Fibroblast of skin of right biceps (primary cell): ENCODE measurements around the gene DGKA.
"Not testable (repeated sequence)": the region's sequence is repeated elsewhere in the genome, so short reads cannot be mapped to it uniquely, and the experiment has no call there.

Experiments
- DNase-seq: peaks from one replicate; pipeline ENCODE4 v3.0.0-alpha.2; 2013

The DGKA gene

DNA sequence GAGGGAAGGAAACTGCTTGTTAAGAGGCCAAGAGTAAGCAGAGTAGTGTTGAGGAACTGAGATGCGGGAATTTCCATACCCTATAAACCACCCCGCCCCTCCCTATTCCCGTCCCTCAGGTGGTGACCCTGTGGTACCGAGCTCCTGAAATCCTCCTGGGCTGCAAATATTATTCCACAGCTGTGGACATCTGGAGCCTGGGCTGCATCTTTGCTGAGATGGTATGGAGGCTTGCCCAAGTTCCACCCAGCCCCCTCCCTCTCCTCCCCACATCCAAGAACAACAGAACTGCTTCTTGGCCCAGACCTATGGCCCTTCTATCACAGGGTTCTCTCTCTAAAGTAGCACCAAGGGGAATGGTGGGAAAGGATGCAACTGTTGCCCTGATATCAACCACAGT is 38.4 kb downstream of the DGKA start:
- no peak for DNase-seq

DNA sequence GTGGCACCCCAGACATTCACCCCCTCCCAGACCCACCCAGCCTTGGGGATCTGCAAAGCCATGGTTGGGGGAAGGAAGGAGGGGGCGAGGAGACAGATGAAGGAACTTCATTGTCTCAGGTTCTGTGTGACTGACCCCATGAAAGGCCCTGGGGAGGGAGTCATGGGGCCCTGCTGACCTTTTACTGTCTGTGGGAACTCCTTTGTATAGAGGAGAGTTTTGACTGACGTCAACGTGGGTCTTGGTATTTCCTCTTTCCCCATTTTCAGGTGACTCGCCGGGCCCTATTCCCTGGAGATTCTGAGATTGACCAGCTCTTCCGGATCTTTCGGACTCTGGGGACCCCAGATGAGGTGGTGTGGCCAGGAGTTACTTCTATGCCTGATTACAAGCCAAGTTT is 39.8 kb downstream of the DGKA start:
- DNase-seq, result peak; percentile 49

DNA sequence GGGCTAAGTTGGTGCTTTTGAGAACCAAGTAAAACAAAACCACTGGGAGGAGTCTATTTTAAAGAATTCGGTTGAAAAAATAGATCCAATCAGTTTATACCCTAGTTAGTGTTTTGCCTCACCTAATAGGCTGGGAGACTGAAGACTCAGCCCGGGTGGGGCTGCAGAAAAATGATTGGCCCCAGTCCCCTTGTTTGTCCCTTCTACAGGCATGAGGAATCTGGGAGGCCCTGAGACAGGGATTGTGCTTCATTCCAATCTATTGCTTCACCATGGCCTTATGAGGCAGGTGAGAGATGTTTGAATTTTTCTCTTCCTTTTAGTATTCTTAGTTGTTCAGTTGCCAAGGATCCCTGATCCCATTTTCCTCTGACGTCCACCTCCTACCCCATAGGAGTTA is 41.1 kb downstream of the DGKA start:
- peak; percentile 75 for DNase-seq

DNA sequence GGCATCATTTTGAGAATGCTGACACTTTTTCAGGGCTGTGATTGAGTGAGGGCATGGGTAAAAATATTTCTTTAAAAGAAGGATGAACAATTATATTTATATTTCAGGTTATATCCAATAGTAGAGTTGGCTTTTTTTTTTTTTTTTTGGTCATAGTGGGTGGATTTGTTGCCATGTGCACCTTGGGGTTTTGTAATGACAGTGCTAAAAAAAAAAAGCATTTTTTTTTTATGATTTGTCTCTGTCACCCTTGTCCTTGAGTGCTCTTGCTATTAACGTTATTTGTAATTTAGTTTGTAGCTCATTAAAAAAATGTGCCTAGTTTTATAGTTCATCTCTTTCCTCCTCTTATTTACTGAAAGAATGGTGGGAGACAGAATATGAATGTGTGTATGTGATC is 41.5 kb downstream of the DGKA start:
- DNase-seq, result no peak

DNA sequence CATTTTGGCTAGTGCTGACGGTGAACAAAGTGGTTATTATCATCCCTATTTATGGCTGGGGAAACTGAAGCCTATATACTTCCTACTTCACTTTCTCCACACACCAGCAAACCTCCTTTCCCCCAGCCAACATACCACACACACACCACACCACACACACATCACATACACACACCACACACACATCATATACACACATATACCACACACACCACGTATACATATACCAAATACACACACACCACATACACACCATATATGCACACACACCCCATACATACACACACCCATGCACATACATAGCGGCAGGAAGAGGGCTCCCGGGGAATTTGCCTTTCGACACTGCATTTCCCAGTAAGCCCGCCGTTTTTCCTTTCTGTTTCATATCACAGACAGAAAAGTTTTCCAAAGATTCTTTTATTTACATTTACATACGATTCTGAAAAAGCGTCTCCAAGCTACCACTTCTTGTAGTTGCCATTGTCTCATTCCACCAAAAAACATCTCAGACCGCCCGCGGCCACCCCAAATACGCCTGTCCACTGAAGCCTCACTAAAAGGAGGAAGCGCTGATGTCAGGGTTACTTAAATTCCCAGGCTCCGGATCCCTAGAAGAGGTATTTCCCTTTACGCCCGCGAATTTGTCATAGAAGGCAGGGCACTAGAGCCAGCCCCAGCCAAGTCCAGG is 42.1 kb downstream of the DGKA start:
- peak; percentile 31 for DNase-seq

DNA sequence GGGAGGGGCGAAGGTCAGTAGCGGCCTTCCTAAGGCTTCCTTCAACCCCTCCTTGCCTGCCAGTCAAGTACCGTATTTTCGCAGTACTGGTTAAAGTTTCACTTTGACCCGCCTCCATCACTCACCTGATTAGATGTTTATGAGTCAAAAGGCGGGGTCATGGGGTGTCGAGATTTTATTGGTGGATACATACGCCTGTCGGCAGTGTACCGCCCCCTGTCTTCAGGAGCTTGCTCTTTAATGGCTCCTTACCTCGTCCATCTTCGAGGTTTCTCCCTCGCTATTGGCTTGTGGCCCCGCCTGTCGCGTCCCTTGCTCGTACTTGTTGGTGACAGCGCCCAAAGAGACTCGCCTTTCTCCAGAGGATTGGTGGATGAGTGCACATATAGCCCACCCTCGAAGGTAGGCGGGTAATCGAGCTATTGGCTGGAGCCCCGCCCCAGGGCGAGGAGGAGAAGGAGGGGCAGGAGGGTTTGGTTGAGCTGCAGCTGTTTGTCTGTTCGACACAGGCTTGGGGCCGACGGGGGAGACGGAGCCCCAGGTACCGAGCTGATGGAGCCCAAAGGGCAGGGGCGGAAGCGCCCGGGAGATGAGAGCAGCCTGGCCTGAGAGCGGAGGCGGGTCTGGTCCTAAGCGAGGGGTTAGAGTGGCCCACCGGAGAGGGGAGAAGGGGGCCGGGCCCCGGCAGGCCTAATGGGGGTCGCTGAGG is 42.8 kb downstream of the DGKA start, which contains the start of gene RAB5B:
Gene RAB5B, plus strand, starts transcription at position 480 of the 709 bp plus-strand sequence. CDS start 12,883 bp downstream, outside the sequence.
- peak; percentile 100 for DNase-seq

DNA sequence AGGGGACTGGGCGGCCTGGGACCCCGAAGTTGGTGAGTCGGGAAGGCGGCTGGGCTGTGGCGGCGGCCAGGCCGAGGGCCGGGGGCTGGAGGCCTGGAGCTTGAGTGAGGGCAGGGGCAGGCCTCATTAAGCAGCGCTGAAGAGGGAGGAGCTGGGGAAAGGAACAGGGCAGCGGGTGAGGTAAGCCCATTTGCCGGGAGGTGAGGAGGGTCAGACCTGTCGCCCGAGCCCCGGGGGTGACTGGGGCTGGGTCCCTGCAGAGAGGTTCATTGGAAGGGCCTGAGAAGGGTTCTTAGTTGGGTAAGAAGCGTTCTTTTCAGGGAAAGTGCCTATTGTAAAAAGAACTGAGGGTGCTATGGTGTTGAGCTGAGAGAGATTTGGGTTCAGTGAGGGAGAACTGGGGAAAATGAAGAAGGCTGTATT is 43.4 kb downstream of the DGKA start:
- DNase-seq, result peak; percentile 23

DNA sequence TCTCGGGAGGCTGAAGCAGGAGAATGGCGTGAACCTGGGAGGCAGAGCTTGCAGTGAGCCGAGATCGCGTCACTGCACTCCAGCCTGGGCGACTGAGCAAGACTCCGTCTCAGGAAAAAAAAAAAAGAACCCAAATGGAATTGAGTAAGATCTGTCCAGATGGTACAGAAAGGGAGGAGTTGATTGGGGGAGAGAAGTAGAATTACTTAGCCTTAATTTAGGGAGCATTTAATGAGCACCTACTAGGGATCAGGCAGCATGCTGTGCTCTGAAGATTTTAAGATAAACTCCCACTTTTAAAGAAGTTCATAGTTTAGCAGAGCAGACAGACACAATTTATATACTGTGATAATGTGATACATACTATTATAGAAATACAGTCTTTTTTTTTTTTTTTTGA is 47.4 kb downstream of the DGKA start:
- DNase-seq, result no peak

DNA sequence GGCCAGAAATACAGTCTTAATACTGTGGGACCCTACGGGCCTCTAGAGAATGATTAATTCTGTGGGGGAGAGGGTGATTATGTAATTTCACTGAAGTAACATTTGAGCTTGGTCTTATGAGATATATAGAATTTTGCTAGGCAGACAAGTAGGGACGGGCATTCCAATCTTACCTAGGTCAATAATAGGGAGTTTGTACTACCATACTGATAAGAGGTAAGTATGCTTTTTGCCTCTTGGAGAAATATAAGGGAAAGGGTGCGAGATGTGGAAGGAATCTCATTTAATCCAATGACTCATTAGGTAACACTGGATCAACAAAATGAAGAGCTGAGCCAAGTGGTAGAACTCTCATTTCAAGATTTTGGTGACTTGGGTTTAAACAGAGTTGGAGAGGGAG is 48.1 kb downstream of the DGKA start:
- DNase-seq, result no peak

DNA sequence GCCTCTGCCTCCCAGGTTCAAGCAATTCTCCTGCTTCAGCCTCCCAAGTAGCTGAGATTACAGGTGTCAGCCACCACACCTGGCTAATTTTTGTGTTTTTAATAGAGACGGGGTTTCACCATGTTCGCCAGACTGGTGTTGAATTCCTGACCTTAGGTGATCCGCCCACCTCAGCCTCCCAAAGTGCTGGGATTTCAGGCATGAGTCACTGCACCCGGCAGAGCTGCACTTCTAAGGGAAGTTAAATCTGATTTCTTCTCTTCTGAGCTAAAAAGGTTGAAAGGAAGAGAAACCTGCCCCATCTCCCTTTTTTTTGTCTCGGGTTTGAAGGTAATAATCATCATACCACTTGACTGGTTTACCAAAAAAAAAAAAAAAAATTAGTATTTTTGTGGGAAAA is 50.9 kb downstream of the DGKA start:
- not testable (repeated sequence) for DNase-seq

DNA sequence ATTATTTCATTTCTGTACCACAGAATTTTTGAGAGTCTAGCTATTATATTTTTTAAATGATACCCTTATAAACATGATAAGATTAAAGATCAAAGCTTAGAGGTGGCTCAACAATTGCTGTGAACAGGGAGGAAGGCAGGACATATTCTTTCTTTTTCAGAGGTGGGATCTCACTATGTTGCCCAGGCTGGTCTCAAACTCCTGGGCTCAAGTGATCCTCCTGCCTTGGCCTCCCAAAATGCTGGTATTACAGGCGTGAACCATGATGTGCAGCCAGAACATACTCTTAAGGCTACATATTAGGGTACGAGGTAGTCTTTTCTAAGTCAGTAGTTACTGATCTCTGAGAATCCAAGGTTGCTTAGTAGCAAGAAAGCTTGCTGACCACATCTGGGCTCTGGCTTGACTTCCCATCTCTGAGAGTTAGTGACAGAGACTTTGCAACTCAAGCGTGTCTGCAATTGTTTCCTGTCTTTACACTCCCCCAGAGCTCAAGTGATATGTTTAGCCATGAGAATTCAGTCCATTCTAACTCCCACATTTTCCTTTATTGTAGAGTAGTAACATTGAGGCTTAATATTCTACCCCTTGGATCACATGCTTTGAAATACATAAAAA is 51.5 kb downstream of the DGKA start:
- no peak for DNase-seq

DNA sequence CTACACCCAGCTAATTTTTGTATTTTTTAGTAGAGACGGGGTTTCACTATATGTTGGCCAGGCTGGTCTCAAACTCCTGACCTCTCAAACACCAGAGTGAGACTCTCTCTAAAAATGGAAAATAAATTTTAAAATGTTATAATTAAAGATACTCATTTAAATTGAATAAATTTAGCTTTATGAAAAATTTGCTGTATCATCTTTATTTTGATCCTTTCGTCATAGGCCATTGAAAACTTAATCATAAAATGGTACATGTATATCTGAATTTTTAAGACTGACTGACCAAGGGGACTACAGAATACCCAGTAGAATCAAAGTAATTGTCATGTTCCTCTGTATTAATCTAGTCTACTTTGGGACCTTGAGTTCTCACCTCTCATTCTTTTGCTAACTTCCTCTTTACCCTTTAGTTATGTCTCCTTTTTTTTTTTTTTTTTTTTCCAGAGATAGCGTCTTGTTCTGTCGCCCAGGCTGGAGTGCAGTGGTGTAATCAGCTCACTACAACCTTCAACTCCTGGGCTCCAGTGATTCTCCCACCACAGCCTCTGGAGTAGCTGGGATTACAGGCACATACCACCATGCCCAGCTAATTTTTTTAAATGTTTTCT is 52.4 kb downstream of the DGKA start:
- DNase-seq, result no peak

DNA sequence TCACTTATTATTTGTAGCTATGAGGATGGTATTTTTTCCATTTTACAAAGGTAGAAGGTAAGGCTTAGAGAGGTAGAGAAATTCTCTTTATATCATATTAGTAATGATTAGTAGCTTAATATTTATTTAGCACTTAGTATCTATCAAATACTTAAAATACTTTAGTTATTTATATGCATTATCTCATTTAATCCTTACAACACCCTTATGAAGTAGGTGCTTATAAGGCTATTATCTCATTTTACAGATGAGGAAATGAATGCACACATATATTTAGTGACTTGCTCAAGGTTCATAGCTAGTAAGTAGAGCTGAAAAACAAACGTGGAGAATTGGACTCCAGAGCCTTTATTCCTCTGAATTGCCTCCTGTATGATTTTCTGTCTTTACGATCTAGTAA is 53.9 kb downstream of the DGKA start:
- DNase-seq, result no peak

DNA sequence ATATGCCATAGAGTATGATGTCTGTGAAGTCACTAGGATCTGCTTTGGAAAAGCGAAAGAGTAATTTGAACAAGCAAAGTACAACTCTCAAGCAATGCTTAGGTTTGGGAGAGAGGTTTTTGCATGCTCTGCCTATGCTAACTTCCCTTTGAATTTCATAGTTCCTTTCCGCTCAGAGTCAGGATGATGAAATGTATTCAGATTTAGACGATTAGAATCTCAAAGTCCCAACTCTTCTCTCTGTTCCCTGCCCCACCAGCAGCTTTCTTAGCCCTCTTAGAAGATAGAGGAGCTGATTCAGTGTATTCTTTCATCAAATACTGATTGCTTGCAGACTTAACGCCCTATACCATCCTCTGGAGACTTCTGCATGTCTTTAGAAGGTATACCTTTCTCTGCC is 54.4 kb downstream of the DGKA start:
- no peak for DNase-seq

DNA sequence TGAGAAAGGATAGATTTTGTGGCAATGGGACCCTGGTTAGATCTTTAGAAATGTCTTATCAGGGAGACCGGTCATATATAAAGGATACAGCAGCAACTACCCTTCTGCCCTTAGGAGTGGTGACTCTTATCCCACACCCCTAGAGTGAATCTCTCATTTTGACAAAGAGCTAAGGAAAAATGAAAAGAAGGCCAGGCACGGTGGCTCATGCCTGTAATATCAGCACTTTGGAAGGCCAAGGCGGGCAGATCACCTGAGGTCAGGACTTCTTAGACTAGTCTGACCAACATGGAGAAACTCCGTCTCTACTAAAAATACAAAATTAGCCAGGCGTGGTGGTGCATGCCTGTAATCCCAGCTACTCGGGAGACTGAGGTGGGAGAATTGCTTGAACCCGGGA is 55.0 kb downstream of the DGKA start:
- DNase-seq, result not testable (repeated sequence)

DNA sequence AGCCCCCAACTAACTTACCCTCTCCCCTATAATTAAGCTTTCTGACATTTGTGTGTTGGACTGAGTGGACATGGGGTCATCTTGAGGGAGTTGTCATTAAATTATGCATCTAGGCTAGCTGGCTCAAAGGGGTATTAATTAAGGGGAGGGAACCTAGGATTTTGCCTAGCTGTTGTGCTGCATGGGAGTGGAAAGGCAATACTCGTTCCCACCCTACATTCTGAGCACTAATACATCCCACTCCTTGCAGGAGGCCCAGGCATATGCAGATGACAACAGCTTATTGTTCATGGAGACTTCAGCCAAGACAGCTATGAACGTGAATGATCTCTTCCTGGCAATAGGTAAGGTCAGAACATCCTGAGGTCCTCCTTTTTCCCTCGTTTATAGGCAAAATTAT is 60.1 kb downstream of the DGKA start:
- DNase-seq, result no peak

DNA sequence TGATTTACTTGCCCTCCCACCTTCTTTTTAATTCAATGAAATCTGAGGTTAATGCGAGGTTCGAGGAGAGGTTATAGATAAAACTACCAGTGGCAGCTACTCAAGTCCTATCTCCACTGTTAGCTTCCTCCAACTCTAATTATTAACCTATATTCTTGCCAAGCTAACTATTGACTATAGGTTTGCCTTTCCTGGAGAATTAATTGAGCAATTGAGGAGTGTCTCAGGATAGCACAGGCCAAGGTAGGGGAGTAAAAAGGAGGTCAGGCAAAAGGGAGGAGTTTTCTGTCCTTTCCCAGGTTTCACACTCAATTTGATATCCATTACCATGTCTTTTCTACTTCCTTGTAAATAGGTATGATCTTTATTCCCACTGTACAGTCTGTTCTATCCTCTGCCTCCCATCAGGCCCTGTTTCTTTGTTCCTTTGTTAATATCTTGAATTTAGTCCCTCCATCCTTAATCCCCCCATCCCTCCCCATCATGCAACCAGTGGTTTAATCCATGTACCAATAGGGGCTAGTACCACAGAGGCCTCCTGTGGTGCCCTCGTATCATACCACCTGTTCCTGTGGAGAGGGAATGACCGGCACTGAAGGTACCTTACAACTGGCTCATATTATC is 62.4 kb downstream of the DGKA start:
- DNase-seq, result no peak

DNA sequence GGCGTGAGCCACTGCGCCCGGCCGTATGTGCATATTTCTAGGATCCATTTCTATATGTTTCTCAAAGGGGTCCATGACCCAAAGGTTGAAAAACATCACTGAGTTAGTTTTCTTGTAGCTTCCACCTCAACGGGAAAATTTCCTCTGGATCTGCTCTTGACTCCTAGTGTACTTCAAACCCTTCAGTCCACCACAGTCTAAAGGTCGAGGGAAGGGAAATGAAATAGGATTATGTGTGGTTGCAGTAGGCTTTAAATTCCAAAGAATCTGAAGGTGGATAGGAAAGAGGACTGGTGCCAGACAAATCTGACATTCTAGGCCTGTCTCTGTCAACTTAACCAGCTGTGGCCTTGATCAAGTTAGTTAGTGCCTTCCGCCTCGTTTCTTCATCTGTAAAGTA is 64.4 kb downstream of the DGKA start:
- no peak for DNase-seq

DNA sequence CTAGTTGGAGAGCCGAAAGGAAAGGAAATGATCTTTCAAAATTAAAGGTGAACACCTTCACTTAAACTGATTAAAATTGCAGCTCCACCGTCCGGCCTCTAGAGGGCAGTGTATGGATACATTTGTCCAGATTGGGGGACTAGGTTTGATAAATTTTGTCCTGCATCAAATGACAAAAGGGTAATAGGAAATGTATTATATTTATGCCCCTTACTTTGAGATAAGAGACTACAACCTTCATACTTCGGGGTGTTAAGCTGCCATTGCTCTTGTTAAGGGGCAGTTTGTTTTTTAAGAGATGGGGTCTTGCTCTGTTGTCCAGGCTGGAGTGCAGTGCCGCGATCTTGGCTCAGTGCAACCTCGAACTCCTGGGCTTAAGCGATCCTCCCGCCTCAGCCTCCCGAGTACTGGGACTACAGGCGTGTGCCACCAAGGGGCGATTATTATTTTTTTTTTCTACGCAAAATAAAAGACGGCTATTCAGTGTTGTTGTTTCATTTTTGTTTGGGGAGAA is 65.3 kb downstream of the DGKA start:
- peak; percentile 63 for DNase-seq

DNA sequence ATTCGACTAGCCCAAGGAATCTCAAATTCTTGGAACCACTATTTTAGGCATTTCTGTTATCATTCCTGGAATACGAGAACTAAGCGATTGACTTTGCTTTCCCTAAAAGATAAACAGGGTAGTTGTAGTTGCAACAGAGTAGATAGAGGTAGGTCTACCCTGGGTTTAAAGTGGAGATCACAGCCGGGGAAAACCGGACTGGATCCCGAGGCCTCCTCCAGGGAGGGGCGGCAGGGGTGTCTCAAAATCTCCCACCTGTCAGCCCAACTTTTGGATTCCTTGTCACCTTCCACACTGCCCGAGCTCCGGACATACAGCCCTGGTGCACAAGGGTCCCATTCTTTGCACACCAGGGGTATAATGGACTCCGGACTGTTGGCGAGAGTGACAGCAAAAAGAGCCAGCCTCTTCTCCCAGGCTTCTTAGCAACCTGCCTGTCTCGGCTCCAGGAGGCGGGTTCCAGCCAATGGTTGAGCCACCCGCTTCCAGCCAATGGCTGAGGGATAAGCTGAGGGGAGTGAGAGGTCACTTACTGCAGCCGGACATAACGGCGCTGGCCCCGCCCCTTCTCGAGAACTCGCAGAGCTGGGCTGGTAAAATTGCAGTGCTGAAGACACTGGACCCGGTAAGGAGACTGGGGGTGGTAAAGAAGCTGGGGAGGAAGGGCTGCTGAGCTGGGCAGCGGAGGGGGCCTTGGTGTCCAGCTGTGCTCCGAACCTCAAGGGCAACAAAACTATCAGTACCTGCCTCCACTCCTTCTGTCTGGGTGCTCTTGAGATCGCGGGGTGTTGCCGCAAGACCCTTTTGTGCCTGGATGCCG is 66.0 kb downstream of the DGKA start, which contains the start of gene SUOX:
Gene SUOX, plus strand, starts transcription at position 562 of the 820 bp plus-strand sequence. CDS start 4,946 bp downstream, outside the sequence.
- peak; percentile 92 for DNase-seq

DNA sequence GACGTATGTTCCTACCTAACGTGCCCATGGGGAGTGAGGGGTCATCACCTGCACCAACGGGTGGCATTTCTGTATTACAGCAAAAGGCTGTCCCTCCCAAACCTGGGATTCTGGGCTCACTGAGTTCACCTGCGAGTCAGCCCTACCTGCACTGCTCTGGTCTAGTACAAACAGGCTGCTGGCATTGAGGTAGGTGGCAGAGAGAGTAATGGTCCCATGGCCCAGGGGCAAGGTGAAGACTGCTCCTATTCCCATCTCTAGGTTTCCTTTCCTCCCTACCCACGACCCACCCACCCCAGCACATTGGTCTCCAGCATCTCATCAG is 66.5 kb downstream of the DGKA start:
- DNase-seq, result no peak

DNA sequence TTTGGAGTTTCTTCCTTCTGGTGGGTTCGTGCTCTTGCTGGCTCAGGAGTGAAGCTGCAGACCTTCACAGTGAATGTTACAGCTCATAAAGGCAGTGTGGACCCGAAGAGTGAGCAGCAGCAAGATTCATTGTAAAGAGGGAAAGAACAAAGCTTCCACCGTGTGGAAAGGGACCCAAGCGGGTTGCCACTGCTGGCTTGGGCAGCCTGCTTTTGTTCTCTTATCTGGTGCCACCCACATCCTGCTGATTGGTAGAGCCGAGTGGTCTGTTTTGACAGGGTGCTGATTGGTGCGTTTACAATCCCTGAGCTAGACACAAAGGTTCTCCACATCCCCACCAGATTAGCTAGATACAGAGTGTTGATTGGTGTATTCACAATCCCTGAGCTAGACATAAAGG is 68.6 kb downstream of the DGKA start:
- not testable (repeated sequence) for DNase-seq
